G401.6 (cell line): ENCODE measurements around the gene PTPRQ.

Experiments
- FAIRE-seq: peaks from 2 replicates; lab custom pipeline; 2012; peaks lifted over from hg19 to GRCh38; lab: Jason Lieb, UNC

Gene PTPRQ

DNA sequence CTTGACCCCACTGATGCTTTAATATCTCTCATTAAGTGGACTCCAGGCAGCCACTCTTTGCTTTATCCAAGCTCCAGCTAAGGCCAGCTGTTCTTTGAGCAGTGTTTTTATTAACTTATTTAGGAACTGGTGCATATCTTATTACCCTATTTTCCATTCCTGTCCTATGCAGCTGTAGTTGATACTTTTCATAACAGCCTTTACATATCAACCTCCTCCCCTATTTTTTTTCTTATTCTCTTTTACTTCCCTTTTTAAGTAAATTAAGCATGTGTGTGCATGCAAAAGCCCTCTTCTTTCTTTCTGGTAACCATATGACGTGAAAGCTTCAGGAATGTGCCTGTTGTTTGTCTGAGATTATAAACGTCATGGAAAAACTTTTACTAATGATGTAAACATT lies 121.2 kb downstream of the PTPRQ start:
- no peak for FAIRE-seq

DNA sequence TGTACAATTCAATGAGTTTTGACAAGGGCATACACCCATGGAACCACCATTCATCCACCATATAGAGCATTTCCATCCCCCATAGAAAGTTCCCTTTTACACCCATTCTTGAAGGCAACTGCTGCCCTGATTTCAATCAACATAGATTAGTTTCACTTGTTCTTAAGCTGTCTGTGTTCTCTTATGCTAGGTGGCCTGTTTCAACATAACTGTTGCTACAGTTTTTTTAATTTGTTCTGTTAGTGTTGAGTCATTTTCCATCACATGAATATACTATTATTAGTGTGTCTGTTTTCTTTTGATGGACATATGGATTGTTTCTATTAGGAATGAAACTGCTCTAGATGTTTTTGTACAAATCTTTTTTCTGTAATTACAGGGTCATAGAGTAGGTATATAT lies 123.4 kb downstream of the PTPRQ start:
- FAIRE-seq = no peak

DNA sequence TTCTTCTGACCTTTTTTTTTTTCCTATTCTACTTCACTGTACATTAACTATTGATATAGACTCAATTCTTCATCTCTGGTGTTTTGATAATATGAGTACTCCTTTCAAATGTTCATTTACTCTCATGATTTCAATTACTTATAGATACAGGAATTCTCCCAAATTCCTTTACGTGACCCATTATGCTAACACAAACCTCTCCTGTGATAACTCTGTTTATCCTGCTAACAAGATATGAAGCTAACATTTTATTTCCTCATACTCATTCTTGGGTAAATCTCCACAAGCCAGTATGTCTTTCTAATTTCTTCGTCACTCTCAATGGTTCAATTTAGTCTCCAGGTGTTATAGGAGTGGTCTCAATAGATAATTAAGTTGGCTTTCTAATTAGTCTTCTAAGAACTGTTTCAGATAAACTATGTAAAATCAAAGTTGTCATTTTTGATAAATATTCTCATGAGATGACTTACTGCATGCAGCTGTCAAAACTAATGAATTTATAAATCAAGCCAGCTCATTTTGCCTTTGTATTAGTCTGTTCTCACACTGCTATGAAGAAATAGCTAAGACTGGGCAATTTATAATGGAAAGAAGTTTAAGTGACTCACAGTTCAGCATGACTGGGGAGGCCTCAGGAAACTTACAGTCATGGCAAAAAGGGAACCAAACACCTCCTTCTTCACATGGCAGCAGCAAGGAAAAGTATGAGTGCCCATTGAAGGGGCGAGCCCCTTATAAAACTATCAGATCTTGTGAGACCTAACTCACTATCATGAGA lies 132.8 kb downstream of the PTPRQ start:
- no peak for FAIRE-seq

DNA sequence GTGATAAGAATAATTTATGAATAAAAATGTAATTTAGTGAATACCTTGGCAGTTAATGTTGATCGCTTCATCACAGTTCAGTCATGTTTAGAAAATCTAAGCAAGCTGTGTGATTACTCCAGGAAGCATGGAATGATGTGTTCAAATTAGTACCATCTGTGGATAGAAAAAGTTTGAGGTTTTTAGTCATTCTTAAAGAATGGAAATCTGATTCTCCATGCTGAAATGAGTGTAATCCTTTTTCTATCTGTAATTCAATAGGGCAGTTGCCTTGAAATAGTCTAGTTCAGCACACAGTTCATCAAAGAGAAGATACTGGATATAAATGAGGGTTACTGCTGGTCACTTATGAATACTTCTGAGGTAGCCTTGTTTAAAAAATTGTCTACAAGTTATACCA lies 136.2 kb downstream of the PTPRQ start:
- no peak for FAIRE-seq

DNA sequence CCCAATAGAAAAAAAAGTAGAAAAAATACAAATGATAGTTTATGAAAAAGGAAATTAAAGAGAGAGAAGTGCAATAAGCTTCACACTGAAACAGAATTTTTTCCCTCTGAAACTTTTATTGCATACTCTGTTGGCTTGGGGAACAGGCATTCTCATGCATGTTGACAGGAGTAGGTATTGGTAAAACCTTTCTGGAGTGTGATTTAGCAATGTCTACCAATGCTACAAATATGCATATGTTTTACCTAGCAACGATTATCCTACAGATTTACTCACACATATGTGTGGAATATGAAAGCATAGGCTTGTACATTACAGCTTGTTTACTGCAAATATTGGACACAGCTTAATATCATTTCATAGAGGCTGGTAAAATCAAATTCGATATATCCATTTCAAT lies 137.7 kb downstream of the PTPRQ start:
- FAIRE-seq = no peak

DNA sequence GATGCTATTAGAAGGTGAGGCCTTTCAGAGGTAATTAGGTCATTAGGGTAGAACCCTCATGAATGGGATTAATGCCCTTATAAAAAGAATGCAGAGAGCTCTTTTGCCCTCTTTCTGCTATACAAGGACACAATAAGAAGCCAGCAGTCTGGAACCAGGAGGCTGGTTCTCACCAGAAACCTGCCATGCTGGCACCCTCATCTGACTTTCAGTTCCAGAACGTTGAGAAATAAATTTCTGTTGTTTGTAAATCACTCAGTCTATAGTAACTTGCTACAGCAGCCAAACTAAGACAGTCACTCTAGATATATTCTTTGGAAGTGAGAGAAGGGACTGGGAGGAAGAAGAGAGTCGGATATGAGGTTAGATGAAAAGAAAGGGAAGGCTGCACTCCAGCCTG lies 138.4 kb downstream of the PTPRQ start:
- FAIRE-seq = no peak

DNA sequence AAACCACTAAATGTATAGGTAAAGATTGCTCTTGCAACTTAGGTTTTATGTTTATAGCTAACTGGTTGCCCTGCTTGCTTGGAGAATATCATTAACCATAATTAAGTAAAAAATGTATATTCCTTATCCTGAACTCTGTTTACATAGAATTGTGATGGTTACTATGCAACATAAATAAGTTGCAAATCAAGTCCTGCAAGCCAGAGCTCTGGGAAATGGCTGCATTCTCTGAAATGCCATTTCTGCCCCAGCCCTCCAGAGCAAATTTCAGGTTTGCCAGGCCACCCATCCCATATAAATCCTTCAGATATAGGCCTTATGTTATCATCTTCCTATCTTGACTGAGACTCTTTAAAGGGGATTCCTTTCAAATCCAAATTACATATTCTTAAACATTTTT lies 145.0 kb downstream of the PTPRQ start:
- FAIRE-seq = no peak

DNA sequence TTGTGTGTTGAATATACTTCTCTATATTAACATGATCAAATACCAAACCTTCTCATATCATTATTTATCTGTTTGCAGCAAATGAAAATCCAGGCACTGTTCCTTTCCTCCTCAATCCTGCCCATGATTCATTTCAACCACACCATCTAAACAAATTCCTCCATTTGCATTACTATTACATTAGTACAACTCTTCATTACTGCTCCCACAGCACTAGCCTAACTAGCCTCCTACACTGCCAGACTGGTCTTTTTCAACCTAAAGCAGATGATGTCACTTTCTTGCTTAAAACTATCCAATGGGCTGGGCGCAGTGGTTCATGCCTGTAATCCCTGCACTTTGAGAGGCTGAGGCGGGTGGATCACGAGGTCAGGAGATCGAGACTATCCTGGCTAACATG lies 146.1 kb downstream of the PTPRQ start:
- no peak for FAIRE-seq

DNA sequence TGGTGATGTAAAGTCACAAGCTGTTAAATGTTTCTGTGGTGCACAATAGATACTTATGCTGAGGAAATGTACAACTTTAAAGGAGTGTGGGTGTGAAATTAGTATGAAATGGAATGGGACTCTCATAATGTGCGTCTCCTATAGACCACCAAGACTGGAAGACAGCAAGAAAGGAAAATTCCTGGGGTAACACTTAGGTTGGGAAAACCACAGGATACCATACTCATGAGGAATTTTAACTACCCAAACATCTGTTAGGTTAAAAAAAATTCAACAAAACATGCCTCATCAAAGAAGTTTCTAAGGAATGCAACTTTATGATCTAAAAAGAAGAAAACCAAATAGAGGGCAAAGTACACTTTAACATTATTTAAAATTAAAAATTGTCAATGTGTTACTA lies 149.7 kb downstream of the PTPRQ start:
- FAIRE-seq = no peak

DNA sequence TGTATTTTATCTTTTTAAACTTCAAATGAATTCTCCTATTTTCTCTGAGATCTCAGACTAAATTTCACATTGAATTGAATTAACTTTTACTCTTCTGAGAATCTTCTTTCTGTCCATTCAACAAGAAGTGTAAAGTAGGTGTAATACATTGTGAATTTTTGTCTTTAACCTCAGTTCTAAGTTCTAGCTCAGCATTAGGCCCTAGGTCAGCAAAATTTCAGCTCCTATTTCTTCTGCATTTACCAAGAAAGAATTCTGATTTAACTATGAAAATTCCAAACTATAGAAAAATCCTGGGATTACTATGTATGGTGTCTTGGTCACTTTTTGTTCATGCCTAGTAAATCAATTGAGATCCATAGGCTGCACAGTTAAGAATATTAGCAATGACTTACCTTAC lies 152.5 kb downstream of the PTPRQ start:
- FAIRE-seq = no peak

DNA sequence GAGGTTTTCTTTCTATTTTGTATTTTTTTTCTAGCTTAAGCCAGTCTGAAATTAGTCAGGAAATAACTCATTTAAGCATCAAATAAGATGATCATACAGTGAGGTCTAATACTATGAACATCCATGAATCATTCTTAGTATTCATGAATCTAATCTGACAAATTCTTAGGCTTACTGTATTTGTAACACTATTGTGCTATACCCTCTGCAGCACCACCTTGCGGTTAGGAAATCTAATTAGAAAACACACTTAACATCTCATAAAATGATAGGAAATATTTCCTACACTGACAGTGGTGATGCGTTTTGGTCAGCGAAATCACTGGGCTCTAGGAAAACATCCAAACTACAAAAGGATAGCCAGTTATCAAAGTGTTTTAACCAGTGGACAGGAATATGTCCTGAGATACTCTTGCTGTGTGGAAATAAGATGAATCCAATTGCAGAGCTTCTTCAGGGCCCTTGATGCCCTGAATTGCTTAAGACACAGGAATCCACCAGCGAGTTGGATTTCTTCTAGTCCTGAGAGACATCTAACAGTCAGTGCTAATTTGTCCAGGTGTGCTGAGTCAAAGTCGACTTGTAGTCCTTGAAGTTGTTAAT lies 154.1 kb downstream of the PTPRQ start:
- FAIRE-seq = peak; percentile 69

DNA sequence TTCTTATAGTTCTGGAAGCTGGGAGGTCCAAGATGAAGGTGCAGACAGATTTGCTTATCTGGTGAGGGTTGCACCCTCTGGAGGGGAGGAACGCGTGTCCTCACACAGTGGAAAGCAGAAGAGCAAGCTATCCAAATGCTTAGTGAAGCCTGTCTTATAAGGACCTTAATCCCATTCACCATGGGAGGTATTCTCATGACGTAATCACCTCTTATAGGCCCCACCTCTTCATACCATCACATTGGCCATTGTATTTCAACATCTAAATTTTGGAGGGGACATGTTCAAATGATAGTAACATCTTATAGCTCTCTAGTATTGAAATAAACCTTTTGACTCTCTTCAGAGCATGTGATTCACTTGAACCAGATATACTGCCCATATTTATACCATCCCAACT lies 158.4 kb downstream of the PTPRQ start:
- no peak for FAIRE-seq

DNA sequence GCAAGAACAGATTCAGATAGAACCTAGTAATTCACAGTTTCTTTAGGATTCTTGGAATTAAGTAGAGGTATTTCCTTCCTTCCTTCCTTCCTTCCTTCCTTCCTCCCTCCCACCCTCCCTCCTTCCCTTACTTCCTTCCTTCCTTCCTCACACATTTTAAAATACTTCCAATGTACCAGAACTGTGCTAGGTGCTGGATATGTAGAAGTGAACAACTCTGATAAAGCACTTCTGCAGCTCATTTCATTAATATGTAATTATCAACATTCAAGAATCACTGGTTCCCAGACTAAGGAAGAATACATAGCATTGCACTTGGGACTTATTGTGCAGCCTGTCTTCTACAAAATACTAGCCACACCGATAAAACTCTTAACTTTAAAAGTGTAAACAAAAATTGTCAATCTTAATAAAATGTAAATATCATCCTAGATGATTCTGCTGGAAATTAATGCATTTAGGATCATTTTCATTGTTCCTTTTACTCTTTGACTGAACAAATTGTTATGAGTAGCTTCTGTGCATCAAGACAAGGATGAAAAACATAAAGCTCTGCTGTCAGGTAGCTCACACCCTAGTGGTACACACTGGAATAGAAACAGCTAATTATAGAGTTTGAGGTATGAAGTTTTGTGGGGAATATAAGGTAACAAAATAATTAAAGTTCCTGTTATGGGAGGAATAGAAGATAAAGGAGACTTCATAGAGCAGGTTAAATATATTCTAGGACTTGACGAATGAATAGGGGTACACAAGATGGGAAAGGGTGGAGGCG lies 163.5 kb downstream of the PTPRQ start:
- FAIRE-seq = no peak

DNA sequence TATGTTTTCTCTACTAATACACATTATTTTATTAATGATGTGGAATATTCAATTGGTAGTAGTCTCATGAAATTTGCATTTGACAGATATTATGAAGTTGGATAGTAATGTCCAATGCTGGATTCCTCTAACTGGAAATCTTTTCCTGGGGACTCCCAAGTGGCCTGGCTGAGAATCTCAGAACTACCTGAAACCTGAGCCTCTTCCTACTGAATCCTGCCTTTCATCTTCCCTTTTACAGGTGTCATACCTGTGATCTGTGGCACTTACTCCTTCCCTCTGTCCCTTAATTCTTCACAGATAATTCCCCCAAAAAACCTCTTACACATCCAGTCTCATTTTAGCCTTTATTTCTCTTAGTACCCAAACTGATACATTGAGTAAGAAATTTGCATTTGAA lies 173.7 kb downstream of the PTPRQ start:
- FAIRE-seq = no peak

DNA sequence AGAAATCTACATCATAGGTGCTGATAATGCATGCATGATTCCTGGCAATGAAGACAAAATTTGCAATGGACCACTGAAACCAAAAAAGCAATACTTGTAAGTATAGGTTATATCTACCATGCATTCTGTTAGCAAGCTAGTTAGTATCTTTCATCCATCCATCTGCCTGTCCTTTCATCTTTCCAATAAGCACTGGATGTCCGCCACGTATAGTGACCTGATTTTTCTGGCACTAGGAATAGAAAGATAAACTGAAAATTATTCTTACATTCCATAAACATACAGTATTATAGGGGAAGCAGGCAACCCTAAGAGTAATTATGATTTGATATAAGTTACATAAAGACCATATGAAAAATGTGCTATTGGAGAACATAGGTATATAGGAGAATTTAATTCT lies 176.2 kb downstream of the PTPRQ start:
- no peak for FAIRE-seq

DNA sequence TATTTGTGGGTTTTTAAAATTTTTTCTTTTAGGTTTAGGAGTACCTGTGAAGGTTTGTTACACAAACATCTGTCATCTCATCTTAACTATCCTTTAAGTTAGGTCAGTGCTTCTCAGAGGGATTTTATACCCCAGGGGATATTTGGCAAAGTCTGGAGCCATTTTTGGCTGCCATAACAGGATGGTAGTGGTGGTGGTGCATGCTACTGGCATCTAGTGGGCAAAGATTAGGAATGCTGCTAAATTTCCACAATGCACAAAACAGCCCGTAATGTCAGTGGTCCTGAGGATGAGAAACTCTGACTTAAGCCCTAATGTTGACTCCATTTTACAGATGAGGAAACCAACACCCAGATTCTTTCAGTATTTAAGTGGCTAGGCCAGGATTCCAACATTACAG lies 178.2 kb downstream of the PTPRQ start:
- FAIRE-seq = no peak

DNA sequence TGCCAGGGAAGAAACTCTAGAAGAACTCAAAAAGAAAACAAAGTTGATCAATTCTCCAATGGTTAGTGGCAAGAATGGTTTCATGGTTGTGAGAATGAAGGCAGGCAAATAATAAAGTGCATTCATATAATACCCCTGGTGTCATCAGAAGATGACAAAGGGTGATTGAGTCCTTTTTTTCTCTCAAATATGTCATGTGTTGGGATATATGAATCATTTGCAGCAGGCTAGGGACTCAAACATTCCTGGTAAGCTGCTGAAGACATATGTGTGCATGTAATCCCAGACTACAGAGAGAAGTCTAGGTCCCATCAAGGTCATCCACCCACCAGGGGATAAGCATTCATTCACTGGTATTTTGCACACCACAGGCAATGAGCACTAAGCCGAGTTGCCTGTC lies 181.0 kb downstream of the PTPRQ start:
- no peak for FAIRE-seq

DNA sequence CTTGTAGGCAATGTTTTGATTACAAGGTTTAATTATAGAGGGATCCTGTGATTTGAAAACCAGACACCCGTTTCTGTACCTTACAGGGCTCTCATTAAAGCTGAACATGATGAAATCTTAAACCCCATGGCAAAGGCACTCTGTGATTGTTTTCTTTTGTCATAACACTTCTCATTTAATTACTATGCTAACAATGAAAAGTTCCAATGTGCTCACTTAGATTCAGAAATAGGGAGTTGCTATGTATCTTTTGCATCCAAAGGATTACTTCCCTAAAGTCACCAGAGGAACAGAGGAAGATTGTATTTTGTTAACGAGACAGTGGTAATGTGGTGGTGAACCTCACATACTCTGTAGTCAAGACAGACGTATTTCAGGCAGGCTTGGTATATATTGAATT lies 181.9 kb downstream of the PTPRQ start:
- no peak for FAIRE-seq

DNA sequence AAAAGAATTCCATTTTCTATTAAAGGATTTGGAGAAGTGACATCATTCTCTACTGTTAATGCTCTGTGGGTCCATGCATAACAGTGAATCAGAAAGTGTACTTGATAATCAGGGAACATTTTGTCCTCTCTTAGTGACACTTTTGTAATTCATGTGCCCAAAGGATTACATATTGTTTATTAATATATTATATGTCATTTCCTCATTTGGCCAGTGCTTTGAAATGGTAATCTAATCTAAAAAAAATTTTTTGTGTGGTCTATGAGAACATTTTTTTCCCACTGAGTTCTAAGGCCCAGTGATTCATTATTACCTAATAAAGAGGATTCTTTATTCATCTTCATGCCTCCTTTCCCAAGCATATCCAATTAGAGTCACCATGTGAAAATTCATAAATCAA lies 183.7 kb downstream of the PTPRQ start:
- no peak for FAIRE-seq

DNA sequence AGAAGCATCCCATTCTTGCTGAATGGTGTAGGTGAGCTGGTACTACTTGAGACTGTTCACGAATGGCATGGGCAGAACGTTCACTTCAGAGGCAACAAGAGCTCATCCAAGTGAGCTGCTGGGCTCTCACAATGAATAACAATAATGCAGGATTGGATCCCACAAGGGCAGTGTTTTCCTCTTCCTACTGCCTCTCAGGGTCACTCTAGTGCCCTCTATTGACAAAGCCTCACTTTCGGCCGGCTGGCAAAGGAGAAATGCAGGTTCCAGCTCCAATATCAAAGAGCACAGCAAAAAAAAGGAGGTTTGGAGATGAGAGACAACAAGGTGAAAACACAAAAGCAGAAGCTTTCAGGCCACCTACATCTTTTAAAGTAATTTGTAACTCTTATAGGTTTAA lies 188.8 kb downstream of the PTPRQ start:
- no peak for FAIRE-seq

DNA sequence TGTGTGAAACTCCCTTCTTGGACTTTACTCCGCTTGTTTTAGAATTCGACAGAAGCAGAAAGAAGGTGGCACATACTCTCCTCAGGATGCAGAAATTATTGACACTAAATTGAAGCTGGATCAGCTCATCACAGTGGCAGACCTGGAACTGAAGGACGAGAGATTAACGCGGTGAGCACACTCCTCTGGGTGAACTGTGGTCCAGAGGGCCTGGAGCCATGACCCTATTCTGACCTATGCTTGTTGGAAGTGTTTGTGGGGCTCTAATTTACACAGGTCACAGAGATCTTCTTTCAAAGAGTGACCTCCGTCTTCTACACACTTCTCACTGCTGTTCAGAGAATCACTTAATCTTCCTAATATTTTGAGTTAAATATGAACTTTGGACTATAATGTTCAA lies 190.9 kb downstream of the PTPRQ start:
- FAIRE-seq = no peak

DNA sequence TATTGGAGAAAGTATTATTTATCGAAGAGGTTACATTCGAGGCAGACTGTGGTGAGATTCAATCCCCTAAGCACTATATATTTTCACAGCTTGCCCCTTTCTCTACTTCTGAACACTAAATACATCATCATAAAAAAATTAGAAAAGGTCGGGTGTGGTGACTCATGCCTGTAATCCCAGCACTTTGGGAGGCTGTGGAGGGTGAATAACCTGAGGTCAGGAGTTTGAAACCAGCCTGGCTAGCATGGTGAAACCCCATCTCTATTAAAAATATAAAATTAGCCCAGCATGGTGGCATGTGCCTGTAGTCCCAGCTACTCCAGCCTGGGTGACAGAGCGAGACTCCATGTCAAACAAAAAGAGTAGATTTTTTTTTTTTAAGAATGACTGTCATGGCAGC lies 192.8 kb downstream of the PTPRQ start:
- no peak for FAIRE-seq

DNA sequence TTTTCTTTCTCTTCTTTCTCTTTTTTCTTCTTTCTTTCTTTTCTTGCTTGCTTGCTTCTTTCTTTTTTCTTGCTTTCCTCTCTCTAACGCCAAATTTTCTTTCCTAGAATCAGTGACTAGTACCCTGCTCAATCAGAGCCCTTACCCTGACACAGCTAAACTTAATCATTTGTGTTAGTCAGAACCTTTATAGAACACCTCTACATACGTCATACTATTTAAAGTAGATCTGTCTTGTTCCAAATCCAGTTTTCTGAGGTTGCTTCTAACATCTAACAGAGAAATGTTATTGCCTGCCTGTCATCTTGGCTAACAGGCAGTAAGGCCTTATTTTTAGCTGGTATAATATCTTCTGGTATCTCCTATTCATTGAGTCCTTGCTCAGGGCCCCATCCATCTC lies 197.9 kb downstream of the PTPRQ start:
- FAIRE-seq = no peak

DNA sequence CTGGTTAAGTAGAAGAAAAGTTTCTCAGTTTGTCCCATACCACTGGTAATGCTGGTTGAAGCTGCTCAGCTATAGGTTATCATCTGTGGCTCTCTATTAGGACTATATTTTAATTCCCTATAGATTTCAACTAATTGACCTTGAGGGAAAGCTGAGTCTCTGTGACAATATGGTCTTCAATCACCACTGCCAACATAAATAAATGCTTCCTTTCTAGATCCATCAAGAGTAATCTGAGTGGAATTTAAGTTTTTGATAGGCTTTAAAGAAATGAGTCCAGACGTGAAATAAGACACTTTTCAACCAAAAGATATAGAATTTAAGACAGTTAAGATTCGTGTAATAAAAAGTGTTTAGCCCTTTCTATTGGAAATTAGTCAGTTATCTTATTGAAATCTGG lies 199.9 kb downstream of the PTPRQ start:
- no peak for FAIRE-seq
